Activated CD4-positive, alpha-beta memory T cell treated with anti-CD3 and anti-CD28 coated beads, Interleukin-2, amount 10 ng/mL, durations not matched to agents 7 days and 5 days (primary cell): ENCODE data around the gene RPLP2. TPM values are rescaled to one million over a fixed set of nuclear protein-coding genes. Genes with fewer than 3 reads are reported as not detected.

ENCODE experiments used
- CTCF ChIA-PET: fragments of 350-600 bp; sonication (Branson Sonifier 250); formaldehyde crosslinking; loops from one replicate; lab custom pipeline; 2021; ENCODE audit warnings: antibody characterized with exemption, inconsistent platforms; lab: Charles Lee
- POLR2A ChIA-PET: fragments of 350-600 bp; sonication (Branson Sonifier 250); formaldehyde crosslinking; loops from one replicate; lab custom pipeline; 2021; ENCODE audit warnings: antibody characterized with exemption; lab: Charles Lee
- DNase-seq: peaks from one replicate; pipeline ENCODE4 v3.0.0-alpha.2; 2020
- H3K27ac Mint-ChIP-seq: one replicate; pipeline ENCODE4 v1.8.0; 2021; ENCODE audit warnings: mild to moderate bottlenecking, mixed read lengths
- H3K27me3 Mint-ChIP-seq: one replicate; pipeline ENCODE4 v1.8.0; 2021; ENCODE audit warnings: mixed read lengths
- H3K36me3 Mint-ChIP-seq: one replicate; pipeline ENCODE4 v1.8.0; 2021; ENCODE audit warnings: low read depth, mixed read lengths
- H3K4me1 Mint-ChIP-seq: one replicate; pipeline ENCODE4 v1.8.0; 2021; ENCODE audit warnings: mixed read lengths
- H3K4me3 Mint-ChIP-seq: one replicate; pipeline ENCODE4 v1.8.0; 2021; ENCODE audit warnings: mild to moderate bottlenecking, mixed read lengths
- H3K9me3 Mint-ChIP-seq: one replicate; pipeline ENCODE4 v1.8.0; 2021; ENCODE audit warnings: mixed read lengths
- total RNA-seq, 2 experiments: library from RNA; stranded (reverse); gene quantifications; one replicate each; pipeline ENCODE4 v1.2.3, GENCODE V29; 2021

The RPLP2 gene
- total RNA-seq, 2 experiments from 2014 or later = 2,077 to 2,079 TPM

- Mint-ChIP-seq H3K4me1 (peaks cover 15% of the 10 kb centered on the region), H3K9me3 (no peaks in the 10 kb centered on the region), H3K4me3 (peak overlapping the region; percentile 74), H3K27ac (peak overlapping the region; percentile 72), H3K27me3 (no peaks in the 10 kb centered on the region), H3K36me3 (peaks cover 4% of the 10 kb centered on the region)
- POLR2A ChIA-PET = interaction anchor here (0.7 to 5.2 kb wide), 11 partner anchors 8 to 204 kb away, joined by 3 to 74 read pairs (median 5); partner anchors contain the start of genes CD151, CRACR2B, IRF7 and PIDD1
- CTCF ChIA-PET = interaction anchor here (1.0 to 2.0 kb wide), 4 partner anchors 9 to 370 kb away, joined by 3 to 8 read pairs (median 4); partner anchors contain the start of genes PTDSS2, RPLP2 and TSPAN4
- DNase-seq = peak; percentile 95
Observed at GRCh38 chr11:819943-820649, 10.3 kb downstream of the RPLP2 start.

DNA sequence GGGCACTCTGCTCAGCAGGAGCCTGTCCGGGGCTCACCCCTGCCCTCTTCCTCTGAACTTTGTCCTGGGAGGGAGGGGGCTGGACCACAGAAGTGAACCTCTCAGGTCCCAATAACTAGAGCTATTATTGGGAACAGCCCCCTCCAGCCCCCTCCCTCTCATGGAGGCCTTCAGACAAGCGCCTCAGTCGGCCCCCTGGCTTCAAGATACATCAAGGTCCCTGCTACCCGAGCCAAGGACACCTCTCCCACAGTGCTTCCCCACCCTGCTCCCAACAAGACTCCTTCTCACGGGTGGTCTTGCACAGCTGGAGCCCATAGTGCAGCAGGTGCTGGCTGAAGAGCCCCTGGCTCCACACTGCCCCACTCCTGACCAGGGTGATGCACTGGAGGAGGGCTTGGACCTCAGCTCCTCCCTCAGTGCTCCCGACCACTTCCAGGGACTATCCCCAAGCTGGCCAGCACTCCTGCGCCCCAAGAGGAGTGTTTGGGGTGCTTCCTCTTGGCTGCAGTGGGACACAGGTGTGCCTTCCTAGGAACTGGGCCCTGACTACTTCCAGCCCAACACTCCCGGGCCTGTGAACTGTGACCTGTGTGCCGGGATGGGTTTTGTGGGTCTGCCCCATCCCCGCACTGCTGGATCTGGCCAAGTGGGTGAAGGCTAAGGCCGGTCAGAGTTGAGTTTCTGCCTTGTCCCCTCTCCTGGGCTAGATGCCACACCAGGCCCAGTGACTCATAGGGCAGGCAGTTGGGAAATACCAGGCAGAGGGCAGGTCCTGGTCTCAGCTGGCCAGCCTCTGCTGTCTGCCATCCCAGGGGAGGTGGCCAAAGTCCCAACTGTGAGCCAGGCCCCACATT lies 11.1 kb downstream of the RPLP2 start:
- H3K27me3 Mint-ChIP-seq = no peaks in the 10 kb centered on the region
- peaks cover 7% of the 10 kb centered on the region for H3K36me3 Mint-ChIP-seq
- peak overlapping the region; percentile 74 for H3K4me3 Mint-ChIP-seq
- DNase-seq = no peak
- H3K27ac Mint-ChIP-seq = peak overlapping the region; percentile 40
- H3K4me1 Mint-ChIP-seq = peaks cover 15% of the 10 kb centered on the region
- ChIA-PET CTCF (interaction anchor here (1.0 to 2.0 kb wide), 3 partner anchors 10 to 22 kb away, joined by 3 to 8 read pairs (median 4); partner anchors contain the start of genes RPLP2 and TSPAN4), POLR2A (interaction anchor here (0.5 to 5.2 kb wide), 9 partner anchors 9 to 205 kb away, joined by 3 to 74 read pairs (median 12); partner anchors contain the start of genes CD151, CRACR2B, IRF7 and PIDD1)
- no peaks in the 10 kb centered on the region for H3K9me3 Mint-ChIP-seq

DNA sequence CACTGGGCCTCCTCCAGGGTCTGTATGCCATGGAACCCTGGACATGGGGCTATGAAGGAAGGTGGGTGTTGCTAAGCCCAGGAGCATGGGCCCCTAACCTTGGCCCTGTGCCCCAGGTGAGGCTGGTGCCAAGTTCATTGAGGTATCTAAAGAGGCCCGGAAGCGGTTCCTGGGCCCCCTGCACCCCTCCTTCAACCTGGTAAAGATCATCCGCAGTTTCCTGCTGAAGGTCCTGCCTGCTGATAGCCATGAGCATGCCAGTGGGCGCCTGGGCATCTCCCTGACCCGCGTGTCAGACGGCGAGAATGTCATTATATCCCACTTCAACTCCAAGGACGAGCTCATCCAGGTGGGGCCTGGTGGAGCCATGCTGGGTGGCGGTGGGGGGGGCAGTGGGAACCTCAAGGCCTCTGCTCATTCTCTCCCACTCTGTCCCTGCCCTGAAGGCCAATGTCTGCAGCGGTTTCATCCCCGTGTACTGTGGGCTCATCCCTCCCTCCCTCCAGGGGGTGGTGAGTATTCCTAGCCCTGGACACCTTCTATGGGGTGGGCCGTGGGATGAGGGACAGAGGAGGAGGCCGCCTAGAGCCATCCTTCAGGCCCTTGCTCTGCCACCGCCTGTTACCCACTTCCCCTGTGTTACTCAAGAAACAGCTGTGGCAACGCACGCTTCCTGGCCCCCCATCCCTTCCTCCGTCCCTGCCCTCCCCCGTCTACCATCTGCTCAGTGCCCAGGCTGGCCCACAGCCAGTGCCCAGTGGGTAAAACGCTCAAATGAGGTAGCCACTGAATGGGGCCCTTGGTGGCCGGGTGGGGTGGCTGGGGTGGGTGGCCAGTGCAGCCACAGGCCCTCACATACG lies 12.0 kb downstream of the RPLP2 start:
- no peaks in the 10 kb centered on the region for H3K9me3 Mint-ChIP-seq
- H3K27me3 Mint-ChIP-seq = no peaks in the 10 kb centered on the region
- POLR2A ChIA-PET = interaction anchor here (2.8 to 5.2 kb wide), 3 partner anchors 10 to 20 kb away, joined by 32 to 74 read pairs (median 62); partner anchors contain the start of genes CD151, CRACR2B, POLR2L and RPLP2
- H3K4me1 Mint-ChIP-seq = peaks cover 21% of the 10 kb centered on the region
- no peak for DNase-seq
- CTCF ChIA-PET = interaction anchor here (1.3 kb wide), 1 partner anchor 10 kb away, joined by 3 read pairs; no protein-coding TSS in a partner anchor
- no peak overlapping the region for H3K27ac Mint-ChIP-seq
- peaks cover 7% of the 10 kb centered on the region for H3K36me3 Mint-ChIP-seq
- peak overlapping the region; percentile 74 for H3K4me3 Mint-ChIP-seq

- Mint-ChIP-seq H3K4me1 (peaks cover 30% of the 10 kb centered on the region), H3K4me3 (no peak overlapping the region), H3K36me3 (peaks cover 7% of the 10 kb centered on the region), H3K27me3 (peaks cover 13% of the 10 kb centered on the region), H3K9me3 (no peaks in the 10 kb centered on the region), H3K27ac (no peak overlapping the region)
- ChIA-PET CTCF (interaction anchor here (0.6 kb wide), 1 partner anchor 10 kb away, joined by 3 read pairs; no protein-coding TSS in a partner anchor), POLR2A (interaction anchor here (1.0 kb wide), 2 partner anchors 15 to 18 kb away, joined by 3 to 4 read pairs; partner anchors contain the start of gene RPLP2)
- no peak for DNase-seq
Observed at GRCh38 chr11:823441-824291, 13.9 kb downstream of the RPLP2 start.

DNA sequence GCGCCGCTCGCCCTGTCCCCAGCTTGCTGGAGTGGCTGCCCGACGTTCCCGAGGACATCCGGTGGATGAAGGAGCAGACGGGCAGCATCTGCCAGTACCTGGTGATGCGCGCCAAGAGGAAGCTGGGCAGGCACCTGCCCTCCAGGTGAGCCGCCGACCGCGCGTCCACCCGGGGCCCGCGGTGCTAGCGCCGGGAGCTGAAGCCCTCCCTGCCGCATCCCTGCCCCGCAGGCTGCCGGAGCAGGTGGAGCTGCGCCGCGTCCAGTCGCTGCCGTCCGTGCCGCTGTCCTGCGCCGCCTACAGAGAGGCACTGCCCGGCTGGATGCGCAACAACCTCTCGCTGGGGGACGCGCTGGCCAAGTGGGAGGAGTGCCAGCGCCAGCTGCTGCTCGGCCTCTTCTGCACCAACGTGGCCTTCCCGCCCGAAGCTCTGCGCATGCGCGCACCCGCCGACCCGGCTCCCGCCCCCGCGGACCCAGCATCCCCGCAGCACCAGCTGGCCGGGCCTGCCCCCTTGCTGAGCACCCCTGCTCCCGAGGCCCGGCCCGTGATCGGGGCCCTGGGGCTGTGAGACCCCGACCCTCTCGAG lies 14.6 kb downstream of the RPLP2 start:
- H3K27ac Mint-ChIP-seq = no peak overlapping the region
- ChIA-PET CTCF (no interaction called here), POLR2A (interaction anchor here (1.0 to 2.0 kb wide), 2 partner anchors 13 to 16 kb away, joined by 4 to 5 read pairs; partner anchors contain the start of gene RPLP2)
- no peak for DNase-seq
- no peak overlapping the region for H3K4me3 Mint-ChIP-seq
- peaks cover 7% of the 10 kb centered on the region for H3K36me3 Mint-ChIP-seq
- peaks cover 19% of the 10 kb centered on the region for H3K27me3 Mint-ChIP-seq
- no peaks in the 10 kb centered on the region for H3K9me3 Mint-ChIP-seq
- H3K4me1 Mint-ChIP-seq = peaks cover 37% of the 10 kb centered on the region

DNA sequence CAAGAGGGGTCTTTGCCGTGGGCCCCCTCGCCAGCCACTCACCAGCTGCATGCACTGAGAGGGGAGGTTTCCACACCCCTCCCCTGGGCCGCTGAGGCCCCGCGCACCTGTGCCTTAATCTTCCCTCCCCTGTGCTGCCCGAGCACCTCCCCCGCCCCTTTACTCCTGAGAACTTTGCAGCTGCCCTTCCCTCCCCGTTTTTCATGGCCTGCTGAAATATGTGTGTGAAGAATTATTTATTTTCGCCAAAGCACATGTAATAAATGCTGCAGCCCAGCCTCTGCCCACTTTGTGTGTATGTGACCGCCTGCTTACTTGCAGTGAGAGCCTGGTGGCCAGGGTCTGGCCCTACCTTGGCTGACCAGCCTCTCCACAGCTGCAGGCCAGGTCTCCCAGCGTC lies 15.2 kb downstream of the RPLP2 start:
- H3K4me3 Mint-ChIP-seq = no peak overlapping the region
- peaks cover 43% of the 10 kb centered on the region for H3K4me1 Mint-ChIP-seq
- H3K36me3 Mint-ChIP-seq = peaks cover 7% of the 10 kb centered on the region
- no peak overlapping the region for H3K27ac Mint-ChIP-seq
- H3K9me3 Mint-ChIP-seq = no peaks in the 10 kb centered on the region
- peaks cover 25% of the 10 kb centered on the region for H3K27me3 Mint-ChIP-seq
- ChIA-PET CTCF (no interaction called here), POLR2A (interaction anchor here (1.0 to 2.0 kb wide), 2 partner anchors 12 to 16 kb away, joined by 4 to 5 read pairs; partner anchors contain the start of gene RPLP2)
- DNase-seq = no peak

- Mint-ChIP-seq H3K4me3 (no peak overlapping the region), H3K9me3 (no peaks in the 10 kb centered on the region), H3K4me1 (peaks cover 42% of the 10 kb centered on the region), H3K27me3 (peaks cover 26% of the 10 kb centered on the region), H3K36me3 (peaks cover 7% of the 10 kb centered on the region), H3K27ac (no peak overlapping the region)
- DNase-seq = no peak
- CTCF ChIA-PET = no interaction called here
- POLR2A ChIA-PET = interaction anchor here (0.9 to 6.0 kb wide), 4 partner anchors 11 to 17 kb away, joined by 4 to 45 read pairs (median 6); partner anchors contain the start of genes POLR2L, RPLP2 and TSPAN4
Observed at GRCh38 chr11:825366-826226, 15.8 kb downstream of the RPLP2 start.

DNA sequence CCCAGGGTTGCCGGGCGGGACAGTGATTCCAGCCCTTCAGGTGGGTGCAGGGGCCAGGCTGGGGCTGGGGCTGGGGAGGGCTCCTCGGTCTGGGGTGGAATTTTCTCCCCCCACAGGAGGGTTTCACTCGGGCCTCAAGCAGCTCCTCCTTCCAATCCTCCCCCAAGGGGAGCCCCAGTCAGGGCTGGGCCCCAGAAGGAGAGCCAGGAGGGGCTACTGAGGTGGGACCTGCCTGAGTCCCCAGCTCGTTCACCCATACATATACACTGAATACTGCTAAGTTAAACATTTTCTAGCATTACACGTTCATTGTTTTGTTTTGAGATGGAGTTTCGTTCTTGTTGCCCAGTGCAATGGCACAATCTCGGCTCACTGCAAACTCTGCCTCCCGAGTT lies 16.5 kb downstream of the RPLP2 start:
- H3K4me1 Mint-ChIP-seq = peaks cover 41% of the 10 kb centered on the region
- no peak overlapping the region for H3K27ac Mint-ChIP-seq
- peaks cover 7% of the 10 kb centered on the region for H3K36me3 Mint-ChIP-seq
- DNase-seq = no peak
- CTCF ChIA-PET = no interaction called here
- H3K4me3 Mint-ChIP-seq = peak overlapping the region; percentile 75
- H3K27me3 Mint-ChIP-seq = peaks cover 29% of the 10 kb centered on the region
- POLR2A ChIA-PET = interaction anchor here (0.9 to 6.0 kb wide), 4 partner anchors 11 to 17 kb away, joined by 4 to 45 read pairs (median 6); partner anchors contain the start of genes POLR2L, RPLP2 and TSPAN4
- no peaks in the 10 kb centered on the region for H3K9me3 Mint-ChIP-seq

DNA sequence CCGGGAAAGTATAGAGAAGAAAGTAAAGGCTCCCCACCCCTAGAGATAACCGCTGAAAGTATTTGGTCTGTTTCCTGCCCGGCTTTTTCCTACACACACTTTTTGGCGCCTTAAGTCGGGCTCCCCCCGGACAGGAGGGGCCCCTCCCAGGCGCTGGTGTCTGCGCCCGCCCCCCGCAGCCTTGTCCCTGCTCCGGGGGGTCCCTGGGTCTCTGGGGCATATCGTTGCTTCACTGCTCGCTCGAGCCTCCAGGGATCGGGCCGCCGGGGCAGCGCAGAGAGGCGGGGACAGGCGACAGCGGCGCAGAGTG lies 17.0 kb downstream of the RPLP2 start:
- H3K36me3 Mint-ChIP-seq = peaks cover 7% of the 10 kb centered on the region
- peaks cover 34% of the 10 kb centered on the region for H3K27me3 Mint-ChIP-seq
- no peaks in the 10 kb centered on the region for H3K9me3 Mint-ChIP-seq
- POLR2A ChIA-PET = interaction anchor here (0.9 to 6.0 kb wide), 3 partner anchors 14 to 18 kb away, joined by 4 to 45 read pairs (median 10); partner anchors contain the start of genes POLR2L, RPLP2 and TSPAN4
- H3K27ac Mint-ChIP-seq = peak overlapping the region; percentile 49
- CTCF ChIA-PET = interaction anchor here (0.8 kb wide), 1 partner anchor 18 kb away, joined by 3 read pairs; no protein-coding TSS in a partner anchor
- no peak for DNase-seq
- peak overlapping the region; percentile 75 for H3K4me3 Mint-ChIP-seq
- H3K4me1 Mint-ChIP-seq = peaks cover 39% of the 10 kb centered on the region
